Endodermal cell (in vitro differentiated cells): ENCODE results near the gene FRMPD3. TPM values are rescaled to one million over a fixed set of nuclear protein-coding genes. Genes with fewer than 3 reads are reported as not detected.
A peak's percentile ranks its signal among the peaks of the same experiment; 100 is the strongest.
"Not testable (repeated sequence)": the region's sequence is repeated elsewhere in the genome, so short reads cannot be mapped to it uniquely, and the experiment has no call there.

Experiments used
- DNase-seq: peaks from one replicate; pipeline ENCODE4 v3.0.0-alpha.2; 2017
- H3K27ac ChIP-seq: 2 replicates; pipeline ENCODE4 v1.5.1; 2013; ENCODE audit warnings: mild to moderate bottlenecking, low read depth, low read length, moderate library complexity
- H3K27me3 ChIP-seq: 2 replicates; pipeline ENCODE4 v1.6.1; 2013; ENCODE audit warnings: mild to moderate bottlenecking, low read length, moderate library complexity; ENCODE audit not compliant: insufficient read depth, control insufficient read depth, poor library complexity, severe bottlenecking
- H3K36me3 ChIP-seq: 2 replicates; pipeline ENCODE4 v1.7.0; 2013; ENCODE audit warnings: mild to moderate bottlenecking, low read length, moderate library complexity; ENCODE audit not compliant: control insufficient read depth, insufficient read depth
- H3K4me1 ChIP-seq: one replicate; pipeline ENCODE4 v1.7.0; 2013; ENCODE audit warnings: low read length; ENCODE audit not compliant: control insufficient read depth, insufficient read depth
- H3K4me3 ChIP-seq: 2 replicates; pipeline ENCODE4 v1.5.1; 2013; ENCODE audit warnings: mild to moderate bottlenecking, low read length, moderate library complexity
- H3K9ac ChIP-seq: 2 replicates; pipeline ENCODE4 v1.6.1; 2013; ENCODE audit warnings: mild to moderate bottlenecking, low read length, moderate library complexity; ENCODE audit not compliant: poor library complexity, severe bottlenecking; ENCODE audit errors: extremely low read depth
- H3K9me3 ChIP-seq: 2 replicates; pipeline ENCODE4 v1.6.1; 2013; ENCODE audit warnings: mild to moderate bottlenecking, low read length, moderate library complexity; ENCODE audit not compliant: control insufficient read depth
- H3K27ac Mint-ChIP-seq: 2 replicates; pipeline ENCODE4 v1.8.0; 2020; ENCODE audit warnings: mixed read lengths
- H3K27me3 Mint-ChIP-seq: 2 replicates; pipeline ENCODE4 v1.8.0; 2021; ENCODE audit warnings: mild to moderate bottlenecking, mixed read lengths; ENCODE audit not compliant: insufficient read depth
- H3K36me3 Mint-ChIP-seq: 2 replicates; pipeline ENCODE4 v1.8.0; 2020; ENCODE audit warnings: low read depth, mixed read lengths
- H3K4me1 Mint-ChIP-seq: 2 replicates; pipeline ENCODE4 v1.8.0; 2020; ENCODE audit warnings: mixed read lengths
- H3K4me3 Mint-ChIP-seq: 2 replicates; pipeline ENCODE4 v1.8.0; 2020; ENCODE audit warnings: mild to moderate bottlenecking, moderate library complexity, mixed read lengths
- H3K9me3 Mint-ChIP-seq: 2 replicates; pipeline ENCODE4 v1.8.0; 2020; ENCODE audit warnings: mild to moderate bottlenecking, mixed read lengths
- CTCF ChIP-seq: fragments of 200-600 bp; sonication (generic); conservative IDR thresholded peaks from 2 replicates; pipeline ENCODE4 v1.5.0; 2021; ENCODE audit warnings: antibody characterized with exemption, mild to moderate bottlenecking
- WGBS, 2 experiments: methylation state at CpG; one replicate each; pipeline versions ENCODE4 v1.1.5 to v1.1.7; 2013; ENCODE audit warnings: missing lambda C conversion rate in 2 of 2, mixed read lengths in 1 of 2; ENCODE audit not compliant: insufficient coverage in 1 of 2, insufficient read length in 1 of 2; 5-methylcytosine and 5-hydroxymethylcytosine counted together
- total RNA-seq, 2 donors: library from RNA; stranded (reverse); fragmentation: NEBNext Ultra II Directional in 1 of 2; extraction: Animal tissue kit (Norgen Biotek cat#: 25700) in 1 of 2; gene quantifications; 2 replicates in 1 of 2; 3 replicates in 1 of 2; pipeline ENCODE4 v1.2.1, GENCODE V29; 2021

Gene FRMPD3
- total RNA-seq, 2 donors from 2014 or later = 0.24 TPM; not detected in 1

- Mint-ChIP-seq H3K4me3 (no peak overlapping the region), H3K27ac (no peak overlapping the region), H3K36me3 (no peaks in the 10 kb centered on the region), H3K9me3 (peaks cover 36% of the 10 kb centered on the region), H3K27me3 (peaks cover 31% of the 10 kb centered on the region), H3K4me1 (no peaks in the 10 kb centered on the region)
- no peak for DNase-seq
- Histone ChIP-seq H3K27ac (no peak overlapping the region), H3K9ac (no peak overlapping the region), H3K9me3 (no peaks in the 10 kb centered on the region), H3K4me1 (no peaks in the 10 kb centered on the region), H3K36me3 (no peaks in the 10 kb centered on the region), H3K4me3 (no peak overlapping the region), H3K27me3 (peaks cover 55% of the 10 kb centered on the region)
- no peak for TF ChIP-seq CTCF
- 90% methylated on average over 2 of the region's 2 CpGs; no CpG with 5 or more reads in 1 of the 2 experiments for WGBS, 2 experiments
Observed at GRCh38 chrX:107470198-107470597, 20.7 kb downstream of the FRMPD3 start.

- H3K4me3 Mint-ChIP-seq = no peak overlapping the region
- no peaks in the 10 kb centered on the region for H3K36me3 ChIP-seq
- H3K4me1 Mint-ChIP-seq = no peaks in the 10 kb centered on the region
- no peaks in the 10 kb centered on the region for H3K4me1 ChIP-seq
- WGBS, 2 experiments = 53% methylated on average over 6 of the region's 7 CpGs; no CpG with 5 or more reads in 1 of the 2 experiments
- H3K9me3 Mint-ChIP-seq = peaks cover 36% of the 10 kb centered on the region
- no peak overlapping the region for H3K27ac Mint-ChIP-seq
- H3K27me3 ChIP-seq = peaks cover 47% of the 10 kb centered on the region
- peak; percentile 76 for DNase-seq
- no peaks in the 10 kb centered on the region for H3K9me3 ChIP-seq
- H3K36me3 Mint-ChIP-seq = no peaks in the 10 kb centered on the region
- no peak overlapping the region for H3K9ac ChIP-seq
- no peak overlapping the region for H3K4me3 ChIP-seq
- H3K27ac ChIP-seq = no peak overlapping the region
- peaks cover 31% of the 10 kb centered on the region for H3K27me3 Mint-ChIP-seq
- TF ChIP-seq CTCF = peak; percentile 69
Observed at GRCh38 chrX:107470971-107471370, 21.5 kb downstream of the FRMPD3 start.

- WGBS, 2 experiments = 88% methylated on average over 3 of the region's 4 CpGs; no CpG with 5 or more reads in 1 of the 2 experiments
- H3K4me3 ChIP-seq, H3K4me1 Mint-ChIP-seq, H3K4me1 ChIP-seq, H3K9me3 ChIP-seq, H3K27ac ChIP-seq, DNase-seq, H3K9ac ChIP-seq, H3K36me3 ChIP-seq, H3K4me3 Mint-ChIP-seq, H3K36me3 Mint-ChIP-seq, H3K27ac Mint-ChIP-seq: not testable (repeated sequence)
- H3K27me3 Mint-ChIP-seq = peaks cover 31% of the 10 kb centered on the region
- H3K27me3 ChIP-seq = peaks cover 42% of the 10 kb centered on the region
- H3K9me3 Mint-ChIP-seq = peaks cover 40% of the 10 kb centered on the region
Observed at GRCh38 chrX:107471420-107471819, 22.0 kb downstream of the FRMPD3 start.

- Histone ChIP-seq H3K4me3 (no peak overlapping the region), H3K27me3 (no peaks in the 10 kb centered on the region), H3K36me3 (no peaks in the 10 kb centered on the region), H3K9me3 (no peaks in the 10 kb centered on the region), H3K27ac (no peak overlapping the region), H3K9ac (no peak overlapping the region), H3K4me1 (no peaks in the 10 kb centered on the region)
- 77% methylated on average over 4 of the region's 4 CpGs; no CpG with 5 or more reads in 1 of the 2 experiments for WGBS, 2 experiments
- Mint-ChIP-seq H3K4me3 (no peak overlapping the region), H3K9me3 (peaks cover 62% of the 10 kb centered on the region), H3K4me1 (no peaks in the 10 kb centered on the region), H3K27ac (no peak overlapping the region), H3K27me3 (peaks cover 23% of the 10 kb centered on the region), H3K36me3 (no peaks in the 10 kb centered on the region)
- no peak for TF ChIP-seq CTCF
- peak; percentile 25 for DNase-seq
Observed at GRCh38 chrX:107477406-107477805, 28.0 kb downstream of the FRMPD3 start.
